ENCODE data around the gene FRMD8. TPM values are rescaled to one million over a fixed set of nuclear protein-coding genes. Genes with fewer than 3 reads are reported as not detected.

The FRMD8 gene
- total and polyA plus RNA-seq, 9 of the 15 experiments (the other 6 are each of a cell fraction or from before 2014, with no cell fraction given): 4.5 to 54.5 (median 15.8) TPM

DNA sequence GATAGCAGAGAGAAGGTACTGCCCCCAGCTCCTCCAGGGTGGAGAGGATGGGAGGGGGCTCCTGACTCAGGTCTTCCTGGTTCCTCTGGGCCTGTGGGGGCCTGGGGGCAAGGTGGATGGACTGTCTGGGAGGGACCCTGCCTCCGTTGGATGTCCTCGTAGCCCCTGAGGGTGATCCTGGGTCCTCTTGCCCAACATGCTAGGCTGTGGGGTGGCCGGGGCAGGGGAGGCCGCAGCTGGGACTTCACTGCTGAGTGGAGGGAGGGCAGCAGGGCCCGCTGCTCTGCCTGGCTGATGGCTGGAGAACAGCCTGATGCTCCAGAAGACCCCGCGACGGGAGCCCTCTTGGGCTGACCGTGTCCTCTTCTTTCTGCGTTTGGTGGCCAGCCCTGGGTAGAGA, 13.4 kb downstream of the FRMD8 start:
- Histone ChIP-seq H3K79me2 (ENCODE audit: control insufficient read depth, insufficient read depth, low read length) (no peaks in the 10 kb centered on the region), H3K9me3 (replicated peaks; ENCODE audit: control insufficient read depth, insufficient read depth, low read depth, low read length) (no peaks in the 10 kb centered on the region), H3K27ac (ENCODE audit: extremely low read depth, low read depth, low read length) (no peak overlapping the region), H3K4me1 (replicated peaks in 1 of 2; ENCODE audit: control insufficient read depth in 2 of 2, insufficient read depth in 2 of 2, low read length in 2 of 2) (peaks cover 9 to 58% of the 10 kb centered on the region in 2 experiments), H3K9ac (ENCODE audit: insufficient read depth in 1 of 2, low read depth in 2 of 2, low read length in 2 of 2) (peak overlapping the region in 1 of 2 experiments; percentile 79; a peak in 2 of 4 replicates), H3K4me3 (no peak overlapping the region), H3K4me2 (ENCODE audit: insufficient read depth, low read length) (no peak overlapping the region), H3K9me1 (ENCODE audit: control insufficient read depth, insufficient read depth, low read length) (no peaks in the 10 kb centered on the region), H3K36me3 (ENCODE audit: control insufficient read depth, insufficient read depth, low read length) (peaks cover 78% of the 10 kb centered on the region; the same call in 2 of the 3 replicates), H3K27me3 (ENCODE audit: control insufficient read depth in 2 of 2, insufficient read depth in 2 of 2, low read length in 2 of 2) (no peaks in the 10 kb centered on the region), H4K20me1 (replicated peaks; ENCODE audit: control insufficient read depth, insufficient read depth, low read length) (peaks cover 4% of the 10 kb centered on the region; the same call in 1 of the 2 replicates), H2AFZ (ENCODE audit: low read depth, low read length) (no peak overlapping the region)
- intact Hi-C loops (cut with micrococcal nuclease) (no loop called here), in situ Hi-C loops (cut with MboI) (no loop called here)
- ATAC-seq (no peak), DNase-seq (ENCODE audit: extremely low read depth in 1 of 4, low spot score in 3 of 4) (no peak), FAIRE-seq (no peak)
- WGBS (ENCODE audit: insufficient coverage, low coverage, missing lambda C conversion rate): 89% methylated on average over 7 of the region's 10 CpGs
- TF ChIP-seq, protein P1, sequence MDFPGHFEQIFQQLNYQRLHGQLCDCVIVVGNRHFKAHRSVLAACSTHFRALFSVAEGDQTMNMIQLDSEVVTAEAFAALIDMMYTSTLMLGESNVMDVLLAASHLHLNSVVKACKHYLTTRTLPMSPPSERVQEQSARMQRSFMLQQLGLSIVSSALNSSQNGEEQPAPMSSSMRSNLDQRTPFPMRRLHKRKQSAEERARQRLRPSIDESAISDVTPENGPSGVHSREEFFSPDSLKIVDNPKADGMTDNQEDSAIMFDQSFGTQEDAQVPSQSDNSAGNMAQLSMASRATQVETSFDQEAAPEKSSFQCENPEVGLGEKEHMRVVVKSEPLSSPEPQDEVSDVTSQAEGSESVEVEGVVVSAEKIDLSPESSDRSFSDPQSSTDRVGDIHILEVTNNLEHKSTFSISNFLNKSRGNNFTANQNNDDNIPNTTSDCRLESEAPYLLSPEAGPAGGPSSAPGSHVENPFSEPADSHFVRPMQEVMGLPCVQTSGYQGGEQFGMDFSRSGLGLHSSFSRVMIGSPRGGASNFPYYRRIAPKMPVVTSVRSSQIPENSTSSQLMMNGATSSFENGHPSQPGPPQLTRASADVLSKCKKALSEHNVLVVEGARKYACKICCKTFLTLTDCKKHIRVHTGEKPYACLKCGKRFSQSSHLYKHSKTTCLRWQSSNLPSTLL (IDR thresholded peaks at IDR 0.05): no peak
- peak; percentile 19; the same call in 1 of the 2 replicates for TF ChIP-seq RBFOX2 (IDR thresholded peaks at IDR 0.05; ENCODE audit: low read depth, low read length)
- no peak for TF ChIP-seq E2F3 (CRISPR knock-in tag; IDR thresholded peaks at IDR 0.05)
- CTCF ChIA-PET (ENCODE audit: low intra/inter-chr PET ratio): interaction anchor here (0.5 kb wide), 1 partner anchor 33 kb away, joined by 3 read pairs; no protein-coding TSS in a partner anchor
- POLR2A ChIA-PET: interaction anchor here (0.7 to 12.2 kb wide), 5 partner anchors 19 to 103 kb away, joined by 3 to 185 read pairs (median 8); partner anchors contain the start of genes MALAT1 and NEAT1
- no TSS peak for BruUV-seq (replicated peaks)

Measured in K562 (cell line).